HG03196 (cell line): ENCODE data around the gene IQCE.

Experiments used
- ATAC-seq: cut with Tn5 transposase; IDR thresholded peaks from one replicate; pipeline ENCODE4 v1.9.1; 2021; ENCODE audit not compliant: unreplicated experiment

IQCE gene

DNA sequence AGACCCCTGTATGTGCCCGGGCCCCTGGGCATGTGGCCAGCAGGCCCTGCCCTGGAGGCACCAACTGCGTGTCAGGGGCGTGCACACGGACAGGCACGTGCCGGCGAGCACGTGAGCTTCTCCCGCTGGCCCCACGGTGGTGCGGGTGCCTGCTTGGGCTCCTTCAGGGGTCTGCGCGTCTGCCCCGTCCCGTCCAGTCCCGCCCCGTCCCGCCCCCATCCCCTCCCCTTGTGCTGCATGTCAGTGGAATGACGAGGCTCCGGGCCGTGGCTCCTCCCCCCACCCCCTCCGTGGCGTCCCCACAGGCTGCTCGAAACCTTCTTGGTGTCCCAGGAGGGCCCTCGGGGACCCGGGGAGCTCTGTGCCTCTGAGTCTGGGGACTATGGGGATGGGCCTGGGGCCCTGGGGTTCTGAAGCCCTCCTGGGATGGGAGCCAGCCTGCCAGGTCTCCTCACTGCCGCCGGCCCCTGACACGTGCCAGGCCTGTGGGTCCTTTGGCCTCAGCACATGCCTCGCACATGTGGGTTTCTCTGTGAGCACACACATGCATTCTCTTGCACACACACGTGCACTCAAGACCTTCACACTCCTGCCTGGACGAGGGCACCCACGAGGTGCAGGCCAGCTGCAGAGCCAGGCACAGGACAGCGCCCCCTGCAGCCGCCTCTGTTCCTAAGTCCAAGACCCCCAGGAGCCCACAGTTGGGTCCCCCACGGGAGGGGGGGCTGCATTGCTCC, 101.7 kb downstream of the IQCE start:
- no peak for ATAC-seq

DNA sequence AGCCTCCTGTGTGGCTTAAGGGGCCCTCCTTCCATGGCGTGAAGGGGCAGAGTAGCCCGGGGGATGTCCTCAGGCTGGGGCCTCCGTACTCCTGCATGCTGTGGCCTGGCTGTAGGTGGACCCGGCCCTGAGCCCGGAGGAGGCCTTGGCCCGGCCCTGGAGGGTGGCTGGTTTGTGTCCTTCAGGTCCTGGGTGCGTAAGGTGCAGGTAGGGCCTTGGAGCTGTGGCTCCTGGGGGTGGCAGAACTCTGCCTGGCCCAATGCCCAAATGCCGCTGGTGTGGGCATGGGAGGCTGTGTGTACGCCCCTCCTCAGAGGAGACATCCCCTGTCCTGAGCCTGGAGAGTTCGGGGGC, 102.3 kb downstream of the IQCE start:
- no peak for ATAC-seq

DNA sequence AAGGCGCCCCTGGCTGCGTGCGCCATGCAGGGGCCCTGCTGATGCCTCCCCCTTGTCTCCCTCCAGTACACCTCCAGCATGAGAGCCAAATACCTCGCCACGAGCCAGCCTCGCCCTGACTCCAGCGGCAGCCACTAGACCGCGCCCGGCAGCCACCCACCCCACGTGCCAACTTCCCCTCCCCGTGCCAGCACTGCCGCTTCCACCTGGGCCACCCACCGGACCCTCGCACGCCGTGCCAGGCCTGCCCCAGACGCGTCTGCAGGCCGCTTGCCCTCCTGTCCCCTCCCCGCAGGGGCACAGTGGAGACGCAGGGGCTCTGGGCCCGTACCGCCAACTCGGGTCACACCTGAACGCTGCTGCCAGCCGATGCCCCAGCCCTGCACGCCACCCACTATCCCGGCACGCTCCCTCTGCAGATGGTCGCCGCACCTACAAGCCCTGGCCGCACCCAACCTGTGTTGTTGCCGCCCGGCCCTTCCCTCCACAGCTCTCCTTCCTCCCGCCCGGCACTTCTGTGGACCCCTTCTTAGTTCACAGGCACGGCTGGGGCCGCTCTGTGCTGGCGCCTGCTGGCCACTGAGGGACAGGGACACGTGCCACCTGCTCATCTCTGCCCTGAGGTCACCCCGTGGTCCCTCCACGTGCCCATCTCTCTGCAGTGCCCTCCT, 103.0 kb downstream of the IQCE start:
- ATAC-seq: no peak

DNA sequence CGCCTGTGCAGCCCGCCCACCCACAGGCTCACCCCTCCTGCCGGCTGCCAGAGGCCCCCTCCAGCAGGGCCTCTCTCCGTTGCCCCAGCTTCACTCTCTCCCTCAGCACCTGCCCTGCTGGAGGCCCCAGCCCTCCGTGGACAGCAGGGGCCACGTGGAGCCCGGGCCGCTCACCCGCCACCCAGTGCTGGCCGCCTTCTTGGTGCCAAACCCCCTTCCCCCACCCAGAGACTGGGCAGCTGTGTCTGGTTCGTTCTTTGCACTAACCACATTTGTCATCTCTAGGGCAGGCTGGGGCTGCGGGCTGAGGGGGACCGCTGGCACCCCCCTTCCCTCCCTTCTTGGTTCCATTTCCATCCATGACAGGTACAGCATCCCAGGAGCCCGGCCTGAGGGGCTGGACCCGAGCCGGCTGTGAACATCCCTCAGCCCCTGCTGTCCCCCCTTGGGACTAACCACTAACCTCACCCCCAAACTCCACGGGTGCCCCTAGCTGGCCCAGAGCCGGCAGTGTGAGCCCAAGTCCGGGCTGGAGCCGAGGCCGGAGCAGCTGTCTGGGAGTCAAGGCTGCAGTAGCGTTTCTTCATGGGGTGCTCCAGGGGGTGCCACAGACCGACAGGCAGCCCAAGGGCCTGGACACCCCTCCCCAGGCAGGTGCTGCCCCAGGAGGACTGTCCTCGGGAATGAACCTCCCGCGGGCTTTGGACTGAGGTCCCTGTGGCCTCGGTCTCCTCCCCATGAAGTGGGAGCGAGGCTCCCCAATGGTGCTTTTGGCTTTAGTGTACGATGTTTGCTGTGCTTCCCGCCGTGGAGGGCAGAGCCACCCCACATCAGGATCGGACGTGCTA, 103.7 kb downstream of the IQCE start:
- ATAC-seq: no peak

DNA sequence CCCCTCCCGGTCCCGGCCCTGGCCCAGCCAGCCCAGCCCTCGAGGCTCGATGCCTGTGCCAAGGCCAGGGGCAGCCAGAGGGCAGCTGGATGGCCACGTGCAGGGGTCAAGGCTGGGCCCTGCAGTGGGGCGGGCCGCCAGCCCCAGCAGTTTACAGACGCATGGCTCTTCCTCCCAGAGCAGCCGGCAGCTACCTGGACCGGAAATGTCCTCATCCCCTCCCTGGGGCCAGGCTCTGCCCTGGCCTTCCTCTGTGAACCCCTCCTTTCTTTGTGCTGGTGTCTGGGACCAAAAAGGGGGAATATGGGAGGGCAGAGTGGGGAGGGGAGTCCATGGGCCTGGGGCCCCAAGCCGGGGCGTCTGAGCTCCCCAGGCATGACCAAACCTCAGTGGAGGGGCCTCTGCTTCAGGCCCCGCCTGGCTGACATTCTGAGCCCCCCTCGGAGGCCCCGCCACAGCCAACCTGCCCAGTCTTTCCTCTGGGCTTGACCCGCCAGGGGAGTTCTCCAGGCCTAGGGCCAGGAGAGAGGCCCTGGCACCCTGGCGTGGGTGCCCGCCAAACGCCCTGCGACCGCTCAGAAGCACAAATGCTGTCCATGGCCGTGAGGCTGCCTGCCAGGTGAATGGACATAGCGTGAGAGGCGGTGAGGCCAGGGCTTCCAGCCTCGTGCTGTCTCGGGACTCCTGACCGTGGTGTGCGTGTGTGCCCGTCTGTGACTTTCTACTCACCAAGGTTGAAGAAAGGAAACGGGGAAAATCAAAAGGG, 104.5 kb downstream of the IQCE start:
- ATAC-seq: no peak

DNA sequence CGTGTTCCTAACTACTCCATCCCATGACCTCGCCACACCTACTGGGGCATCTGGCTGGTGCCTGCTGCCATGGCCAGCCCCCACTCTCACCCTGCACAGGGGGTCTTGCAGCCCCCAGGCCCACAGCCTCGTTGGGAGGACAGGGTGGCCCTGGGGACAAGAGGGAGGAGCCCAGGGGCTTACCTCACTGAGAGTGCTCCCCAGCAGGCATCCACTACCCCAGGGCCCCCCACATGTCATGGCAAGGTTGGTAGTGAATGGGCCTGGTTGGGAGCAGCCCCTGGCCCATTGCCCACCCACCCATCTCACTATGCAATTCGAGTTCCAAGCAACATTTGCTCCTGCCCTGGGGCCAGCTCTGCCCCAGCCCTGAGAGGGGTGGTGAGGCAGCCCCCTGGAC, 105.2 kb downstream of the IQCE start:
- ATAC-seq: no peak
